ENCODE data around the gene ANKRD45. TPM values are rescaled to one million over a fixed set of nuclear protein-coding genes. Genes with fewer than 3 reads are reported as not detected.
"Not testable (repeated sequence)": the region's sequence is repeated elsewhere in the genome, so short reads cannot be mapped to it uniquely, and the experiment has no call there.

ANKRD45 gene
- total and polyA plus RNA-seq, 2 donors, result 0.33 to 0.71 TPM

DNA sequence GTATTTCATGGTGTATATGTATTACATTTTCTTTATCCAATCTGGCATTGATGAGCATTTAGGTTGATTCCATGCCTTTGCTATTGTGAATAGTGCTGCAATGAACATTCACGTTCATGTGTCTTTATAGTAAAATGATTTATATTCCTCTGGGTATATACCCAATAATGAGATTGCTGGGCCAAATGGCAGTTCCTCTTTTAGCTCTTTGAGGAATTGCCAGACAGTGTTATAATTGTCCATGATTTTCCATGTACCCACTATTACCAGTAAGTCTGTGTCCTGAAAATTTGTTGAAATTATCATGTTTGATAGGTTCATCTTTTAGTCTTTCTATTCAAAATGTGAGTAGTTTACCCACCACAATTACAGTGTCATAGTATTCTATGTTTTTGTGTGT lies 101.2 kb downstream of the ANKRD45 start:
- no peaks in the 10 kb centered on the region for H3K9me3 ChIP-seq (ENCODE audit: control insufficient read depth in 2 of 2, insufficient read depth in 1 of 2, low read length in 1 of 2)
- no peak overlapping the region for H3K4me3 ChIP-seq (ENCODE audit: low read length in 2 of 2)
- H3K36me3 ChIP-seq (ENCODE audit: control insufficient read depth in 2 of 2, insufficient read depth in 2 of 2, low read length in 1 of 2), result no peaks in the 10 kb centered on the region
- no peaks in the 10 kb centered on the region for H3K27me3 ChIP-seq (ENCODE audit: control insufficient read depth in 2 of 2, insufficient read depth in 1 of 2, low read length in 1 of 2)
- WGBS, result 98% methylated on average over 1 of the region's 1 CpG
- DNase-seq (ENCODE audit: low read depth in 6 of 9, low spot score in 9 of 9), result no peak
- H3K27ac ChIP-seq (ENCODE audit: low read depth in 1 of 2, low read length in 1 of 2), result no peak overlapping the region
- no peaks in the 10 kb centered on the region for H3K4me1 ChIP-seq (ENCODE audit: control insufficient read depth in 2 of 2, insufficient read depth in 2 of 2, low read length in 2 of 2)

DNA sequence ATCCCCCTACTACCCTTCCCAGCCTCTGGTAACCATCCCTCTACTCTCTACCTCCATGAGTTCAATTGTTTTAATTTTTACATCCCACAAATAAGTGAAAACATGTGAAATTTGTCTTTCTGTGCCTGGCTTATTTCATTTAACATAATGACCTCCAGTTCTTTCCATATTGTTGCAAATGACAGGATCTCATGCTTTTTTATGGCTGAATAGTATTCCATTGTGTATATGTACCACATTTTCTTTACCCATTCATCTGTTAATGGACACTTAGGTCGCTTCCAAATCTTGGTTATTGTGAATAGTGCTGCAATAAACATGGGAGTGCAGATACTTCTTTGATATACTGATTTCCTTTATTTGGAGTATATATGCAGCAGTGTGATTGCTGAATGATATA lies 105.8 kb downstream of the ANKRD45 start:
- not testable (repeated sequence) for H3K4me3 ChIP-seq (ENCODE audit: low read length in 2 of 2); DNase-seq (ENCODE audit: low read depth in 6 of 9, low spot score in 9 of 9); H3K36me3 ChIP-seq (ENCODE audit: control insufficient read depth in 2 of 2, insufficient read depth in 2 of 2, low read length in 1 of 2); H3K27me3 ChIP-seq (ENCODE audit: control insufficient read depth in 2 of 2, insufficient read depth in 1 of 2, low read length in 1 of 2); H3K27ac ChIP-seq (ENCODE audit: low read depth in 1 of 2, low read length in 1 of 2); H3K4me1 ChIP-seq (ENCODE audit: control insufficient read depth in 2 of 2, insufficient read depth in 2 of 2, low read length in 2 of 2); H3K9me3 ChIP-seq (ENCODE audit: control insufficient read depth in 2 of 2, insufficient read depth in 1 of 2, low read length in 1 of 2)
- WGBS, result 95% methylated on average over 1 of the region's 1 CpG

DNA sequence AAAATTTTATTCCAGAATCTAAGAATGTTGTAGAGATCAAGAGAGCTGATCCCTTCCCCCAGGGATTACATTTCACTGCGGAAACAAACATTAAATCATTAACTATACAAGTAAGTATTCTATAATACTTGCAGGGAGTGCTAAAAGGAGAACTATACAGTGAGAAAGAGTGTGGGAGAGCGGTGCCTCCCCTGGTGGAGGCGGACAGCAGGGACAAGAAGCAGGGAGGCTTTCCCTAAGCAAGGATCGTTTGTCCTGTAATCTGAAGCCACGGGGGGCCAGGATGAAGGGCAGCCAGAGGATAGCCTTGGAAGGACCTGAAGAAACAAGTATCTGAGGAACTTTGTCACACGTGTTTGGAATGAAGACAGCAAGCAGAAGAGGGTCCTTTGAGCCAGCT lies 106.8 kb downstream of the ANKRD45 start:
- Histone ChIP-seq H3K4me1 (ENCODE audit: control insufficient read depth in 2 of 2, insufficient read depth in 2 of 2, low read length in 2 of 2) (no peaks in the 10 kb centered on the region), H3K36me3 (ENCODE audit: control insufficient read depth in 2 of 2, insufficient read depth in 2 of 2, low read length in 1 of 2) (no peaks in the 10 kb centered on the region), H3K27me3 (ENCODE audit: control insufficient read depth in 2 of 2, insufficient read depth in 1 of 2, low read length in 1 of 2) (no peaks in the 10 kb centered on the region), H3K9me3 (ENCODE audit: control insufficient read depth in 2 of 2, insufficient read depth in 1 of 2, low read length in 1 of 2) (no peaks in the 10 kb centered on the region), H3K4me3 (ENCODE audit: low read length in 2 of 2) (no peak overlapping the region), H3K27ac (ENCODE audit: low read depth in 1 of 2, low read length in 1 of 2) (no peak overlapping the region)
- WGBS, result 86% methylated on average over 6 of the region's 6 CpGs
- DNase-seq (ENCODE audit: low read depth in 6 of 9, low spot score in 9 of 9), result no peak

DNA sequence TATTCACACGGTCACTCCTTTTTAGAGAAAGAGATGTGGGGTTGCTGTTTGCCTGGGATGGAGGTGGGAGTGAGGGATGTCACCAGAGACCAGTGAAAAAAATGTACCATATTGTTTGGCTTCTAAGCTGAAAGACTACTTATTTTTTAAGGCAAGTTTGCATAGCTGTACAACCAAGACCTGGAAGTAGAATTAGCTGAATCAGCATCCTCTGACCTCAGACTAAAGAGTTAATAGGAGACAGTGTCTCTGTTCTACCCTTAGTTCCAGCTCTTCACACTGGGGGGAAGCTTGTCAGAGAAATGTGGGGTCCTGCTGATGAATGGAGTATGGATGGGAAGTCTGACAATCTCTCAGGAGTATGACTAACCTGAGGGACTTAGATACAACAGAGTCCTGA lies 108.4 kb downstream of the ANKRD45 start:
- WGBS, result 90% methylated on average over 1 of the region's 1 CpG
- no peak overlapping the region for H3K27ac ChIP-seq (ENCODE audit: low read depth in 1 of 2, low read length in 1 of 2)
- H3K36me3 ChIP-seq (ENCODE audit: control insufficient read depth in 2 of 2, insufficient read depth in 2 of 2, low read length in 1 of 2), result no peaks in the 10 kb centered on the region
- no peak for DNase-seq (ENCODE audit: low read depth in 6 of 9, low spot score in 9 of 9)
- no peak overlapping the region for H3K4me3 ChIP-seq (ENCODE audit: low read length in 2 of 2)
- no peaks in the 10 kb centered on the region for H3K27me3 ChIP-seq (ENCODE audit: control insufficient read depth in 2 of 2, insufficient read depth in 1 of 2, low read length in 1 of 2)
- no peaks in the 10 kb centered on the region for H3K9me3 ChIP-seq (ENCODE audit: control insufficient read depth in 2 of 2, insufficient read depth in 1 of 2, low read length in 1 of 2)
- no peaks in the 10 kb centered on the region for H3K4me1 ChIP-seq (ENCODE audit: control insufficient read depth in 2 of 2, insufficient read depth in 2 of 2, low read length in 2 of 2)

DNA sequence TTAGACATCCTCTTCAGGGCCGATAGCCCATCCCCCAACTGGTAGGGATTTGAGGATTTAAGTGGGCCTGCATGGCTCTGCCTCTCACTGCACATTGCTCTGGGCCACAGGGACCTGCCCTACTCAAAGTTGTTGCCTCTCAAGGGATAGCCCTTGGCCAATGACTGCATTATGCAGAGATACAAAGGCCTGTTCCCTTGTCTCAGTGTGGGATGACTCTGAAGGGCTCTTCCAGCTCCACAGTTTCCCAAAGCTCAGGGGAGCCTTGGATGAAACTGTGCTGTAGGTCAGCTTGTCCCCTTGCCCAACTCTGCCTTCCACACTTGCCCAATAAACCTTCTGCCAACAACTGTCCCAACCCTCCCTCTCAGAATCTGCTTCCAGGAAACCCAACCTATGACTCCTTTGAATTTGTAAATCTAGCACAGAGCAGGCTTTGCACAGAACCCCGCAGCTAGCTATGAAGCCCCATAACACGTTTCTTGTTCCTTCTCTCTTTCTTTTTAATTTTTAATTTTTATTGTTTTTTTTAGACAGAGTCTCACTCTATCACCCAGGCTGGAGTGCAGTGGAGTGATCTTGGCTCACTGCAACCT lies 109.3 kb downstream of the ANKRD45 start:
- Histone ChIP-seq H3K4me1 (ENCODE audit: control insufficient read depth in 2 of 2, insufficient read depth in 2 of 2, low read length in 2 of 2) (no peaks in the 10 kb centered on the region), H3K4me3 (ENCODE audit: low read length in 2 of 2) (no peak overlapping the region), H3K36me3 (ENCODE audit: control insufficient read depth in 2 of 2, insufficient read depth in 2 of 2, low read length in 1 of 2) (no peaks in the 10 kb centered on the region), H3K9me3 (ENCODE audit: control insufficient read depth in 2 of 2, insufficient read depth in 1 of 2, low read length in 1 of 2) (no peaks in the 10 kb centered on the region), H3K27me3 (ENCODE audit: control insufficient read depth in 2 of 2, insufficient read depth in 1 of 2, low read length in 1 of 2) (no peaks in the 10 kb centered on the region), H3K27ac (ENCODE audit: low read depth in 1 of 2, low read length in 1 of 2) (no peak overlapping the region)
- DNase-seq (ENCODE audit: low read depth in 6 of 9, low spot score in 9 of 9), result no peak
- 97% methylated on average over 3 of the region's 3 CpGs for WGBS

Other genes starting within 250 kb of the ANKRD45 start
- 88.1 TPM for gene PRDX6, start 192.5 kb downstream of the ANKRD45 start, total RNA-seq
- gene PRDX6, start 192.5 kb downstream of the ANKRD45 start, polyA plus RNA-seq, result 297 TPM
- gene SLC9C2, start 66.8 kb downstream of the ANKRD45 start, total RNA-seq, result 0.09 TPM
- 0.14 TPM for gene SLC9C2, start 66.8 kb downstream of the ANKRD45 start, polyA plus RNA-seq
- gene TEX50, start 34.5 kb downstream of the ANKRD45 start, total RNA-seq, result not detected
- gene TEX50, start 34.5 kb downstream of the ANKRD45 start, polyA plus RNA-seq, result not detected
- gene KLHL20, start 45.1 kb upstream of the ANKRD45 start, total RNA-seq, result 18.0 TPM
- 13.2 TPM for gene KLHL20, start 45.1 kb upstream of the ANKRD45 start, polyA plus RNA-seq
- 14.4 TPM for gene DARS2, start 154.8 kb upstream of the ANKRD45 start, total RNA-seq
- 8.0 TPM for gene DARS2, start 154.8 kb upstream of the ANKRD45 start, polyA plus RNA-seq
- gene CENPL, start 155.0 kb upstream of the ANKRD45 start, total RNA-seq, result 17.7 TPM
- 6.3 TPM for gene CENPL, start 155.0 kb upstream of the ANKRD45 start, polyA plus RNA-seq
- 545 TPM for gene GAS5, start 198.1 kb upstream of the ANKRD45 start, total RNA-seq
- gene GAS5, start 198.1 kb upstream of the ANKRD45 start, polyA plus RNA-seq, result 1,180 TPM
- 4.7 TPM for gene ZBTB37, start 198.5 kb upstream of the ANKRD45 start, total RNA-seq
- 4.1 TPM for gene ZBTB37, start 198.5 kb upstream of the ANKRD45 start, polyA plus RNA-seq
- gene SERPINC1, start 247.5 kb upstream of the ANKRD45 start, total RNA-seq, result 0.14 TPM
- gene SERPINC1, start 247.5 kb upstream of the ANKRD45 start, polyA plus RNA-seq, result 0.43 TPM

Data from thymus (tissue), 11 donors.